Panc1 (cell line): ENCODE data around the gene MTHFD1. TPM values are rescaled to one million over a fixed set of nuclear protein-coding genes. Genes with fewer than 3 reads are reported as not detected.

Source experiments
- ATAC-seq: fragments of 200-7000 bp; cut with Tn5 transposase; 2 replicates; pipeline ENCODE4 v1.9.1; 2020; ENCODE audit warnings: mild to moderate bottlenecking, moderate library complexity
- BruUV-seq: library from RNA; stranded (reverse); fragments of 400-500 nt; replicated peaks from 2 replicates; lab custom pipeline; 2021; lab: Mats Ljungman, UMichigan
- CTCF ChIA-PET: fragments of 300-600 bp; sonication (Branson Sonifier 250); formaldehyde crosslinking; loops from one replicate; lab custom pipeline; 2022; ENCODE audit warnings: antibody characterized with exemption; lab: Charles Lee
- POLR2A ChIA-PET: fragments of 300-600 bp; sonication (Branson Sonifier 250); formaldehyde crosslinking; loops from one replicate; lab custom pipeline; 2022; ENCODE audit warnings: antibody characterized with exemption; lab: Charles Lee
- DNase-seq: peaks from one replicate; pipeline ENCODE4 v3.0.0-alpha.2; 2010; ENCODE audit warnings: low read depth, low spot score
- H3K27ac ChIP-seq: 2 replicates; pipeline ENCODE4 v1.5.1; 2011; ENCODE audit warnings: mild to moderate bottlenecking, low read length, inconsistent platforms
- H3K27me3 ChIP-seq: fragments of 200-500 bp; sonication (Bioruptor generic); 2 replicates; pipeline ENCODE4 v1.6.0; 2014; ENCODE audit warnings: low read length, inconsistent platforms; ENCODE audit not compliant: control insufficient read depth, insufficient read depth
- H3K36me3 ChIP-seq: fragments of 200-500 bp; sonication (Bioruptor generic); 2 replicates; pipeline ENCODE4 v1.5.1; 2014; ENCODE audit warnings: inconsistent platforms, mild to moderate bottlenecking, low read length, moderate library complexity; ENCODE audit not compliant: control insufficient read depth, insufficient read depth
- H3K4me1 ChIP-seq: 2 replicates; pipeline ENCODE4 v1.5.1; 2011; ENCODE audit warnings: inconsistent platforms, mild to moderate bottlenecking, low read length, moderate library complexity; ENCODE audit not compliant: control insufficient read depth, insufficient read depth
- H3K4me3 ChIP-seq, 2 experiments: 2 replicates each; pipeline ENCODE4 v1.5.1; 2011 to 2012; ENCODE audit warnings: low read depth in 2 of 2, low read length in 2 of 2, mild to moderate bottlenecking in 2 of 2, inconsistent platforms in 1 of 2, moderate library complexity in 1 of 2
- H3K9me3 ChIP-seq: fragments of 200-500 bp; sonication (Bioruptor generic); 2 replicates; pipeline ENCODE4 v1.5.1; 2014; ENCODE audit warnings: low read depth, mild to moderate bottlenecking, inconsistent platforms, low read length, moderate library complexity; ENCODE audit not compliant: control insufficient read depth, insufficient read depth
- POLR2AphosphoS5 ChIP-seq: IDR thresholded peaks from 2 replicates; pipeline ENCODE4 v1.6.1; 2012; ENCODE audit warnings: mild to moderate bottlenecking, low read depth, low read length, moderate library complexity
- SIN3A ChIP-seq: IDR thresholded peaks from 2 replicates; pipeline ENCODE4 v1.6.1; 2012; ENCODE audit warnings: low read depth, mild to moderate bottlenecking, low read length, moderate library complexity, borderline replicate concordance; ENCODE audit not compliant: insufficient read depth
- TCF7L2 ChIP-seq: IDR thresholded peaks from 2 replicates; pipeline ENCODE4 v1.6.1; 2011; ENCODE audit warnings: mild to moderate bottlenecking, low read depth, low read length, inconsistent platforms
- in situ Hi-C: cut with HindIII; loops from 2 replicates; pipeline ENCODE4 v1.10.0; 2016; ENCODE audit warnings: low sequenced_read_pairs, low pct_unique_long_range_greater_than_20kb
- intact Hi-C: fragments of 100-400 bp; cut with micrococcal nuclease; formaldehyde crosslinking; loops from one replicate; pipeline ENCODE4 v1.10.0; 2022; ENCODE audit not compliant: unreplicated experiment
- total RNA-seq: library from RNA; stranded (reverse); gene quantifications from one replicate; pipeline ENCODE4 v1.2.1, GENCODE V29; 2021; ENCODE audit not compliant: unreplicated experiment
- TF ChIP-seq, protein P1 (sequence below), 2 experiments: IDR thresholded peaks; 2 replicates each; pipeline ENCODE4 v1.6.1; 2011 to 2012; ENCODE audit warnings: low read depth in 2 of 2, control low read depth in 1 of 2, low read length in 1 of 2, mild to moderate bottlenecking in 1 of 2, moderate library complexity in 1 of 2; ENCODE audit not compliant: insufficient read depth in 1 of 2
- TF ChIP-seq, protein P2 (sequence below): fragments of 450-650 bp; IDR thresholded peaks from 2 replicates; pipeline ENCODE4 v1.5.1; 2017; ENCODE audit warnings: mild to moderate bottlenecking

Gene MTHFD1
- total RNA-seq, 1 experiment from 2014 or later: 141 TPM

DNA sequence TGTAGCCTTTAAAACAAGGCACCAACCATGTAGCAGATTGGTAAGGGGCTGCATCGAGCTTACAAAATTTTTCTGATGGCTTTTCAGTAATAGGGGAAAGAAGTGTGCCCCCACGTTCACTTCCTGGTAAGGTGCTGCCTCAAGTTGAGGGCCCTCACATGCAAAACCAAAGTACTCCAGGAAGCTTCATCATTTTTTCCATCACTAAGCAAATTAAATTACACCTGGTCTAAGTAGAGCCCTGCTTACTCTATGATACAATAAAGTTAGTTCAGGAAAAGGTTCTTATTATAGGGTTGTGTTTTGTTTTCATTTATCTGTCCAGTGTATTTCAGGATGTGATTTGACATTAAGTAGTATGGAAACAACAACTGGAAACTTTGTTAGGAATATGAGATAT is 62.1 kb downstream of the MTHFD1 start:
- ChIA-PET POLR2A (no interaction called here), CTCF (no interaction called here)
- no peaks in the 10 kb centered on the region for H3K4me1 ChIP-seq
- TF ChIP-seq SIN3A (no peak), TCF7L2 (no peak), POLR2AphosphoS5 (no peak)
- TF ChIP-seq, protein P1, sequence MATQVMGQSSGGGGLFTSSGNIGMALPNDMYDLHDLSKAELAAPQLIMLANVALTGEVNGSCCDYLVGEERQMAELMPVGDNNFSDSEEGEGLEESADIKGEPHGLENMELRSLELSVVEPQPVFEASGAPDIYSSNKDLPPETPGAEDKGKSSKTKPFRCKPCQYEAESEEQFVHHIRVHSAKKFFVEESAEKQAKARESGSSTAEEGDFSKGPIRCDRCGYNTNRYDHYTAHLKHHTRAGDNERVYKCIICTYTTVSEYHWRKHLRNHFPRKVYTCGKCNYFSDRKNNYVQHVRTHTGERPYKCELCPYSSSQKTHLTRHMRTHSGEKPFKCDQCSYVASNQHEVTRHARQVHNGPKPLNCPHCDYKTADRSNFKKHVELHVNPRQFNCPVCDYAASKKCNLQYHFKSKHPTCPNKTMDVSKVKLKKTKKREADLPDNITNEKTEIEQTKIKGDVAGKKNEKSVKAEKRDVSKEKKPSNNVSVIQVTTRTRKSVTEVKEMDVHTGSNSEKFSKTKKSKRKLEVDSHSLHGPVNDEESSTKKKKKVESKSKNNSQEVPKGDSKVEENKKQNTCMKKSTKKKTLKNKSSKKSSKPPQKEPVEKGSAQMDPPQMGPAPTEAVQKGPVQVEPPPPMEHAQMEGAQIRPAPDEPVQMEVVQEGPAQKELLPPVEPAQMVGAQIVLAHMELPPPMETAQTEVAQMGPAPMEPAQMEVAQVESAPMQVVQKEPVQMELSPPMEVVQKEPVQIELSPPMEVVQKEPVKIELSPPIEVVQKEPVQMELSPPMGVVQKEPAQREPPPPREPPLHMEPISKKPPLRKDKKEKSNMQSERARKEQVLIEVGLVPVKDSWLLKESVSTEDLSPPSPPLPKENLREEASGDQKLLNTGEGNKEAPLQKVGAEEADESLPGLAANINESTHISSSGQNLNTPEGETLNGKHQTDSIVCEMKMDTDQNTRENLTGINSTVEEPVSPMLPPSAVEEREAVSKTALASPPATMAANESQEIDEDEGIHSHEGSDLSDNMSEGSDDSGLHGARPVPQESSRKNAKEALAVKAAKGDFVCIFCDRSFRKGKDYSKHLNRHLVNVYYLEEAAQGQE (IDR thresholded peaks at IDR 0.05; ENCODE audit: insufficient read depth in 1 of 2, low read depth in 2 of 2, low read length in 1 of 2): no peak
- TF ChIP-seq, protein P2, sequence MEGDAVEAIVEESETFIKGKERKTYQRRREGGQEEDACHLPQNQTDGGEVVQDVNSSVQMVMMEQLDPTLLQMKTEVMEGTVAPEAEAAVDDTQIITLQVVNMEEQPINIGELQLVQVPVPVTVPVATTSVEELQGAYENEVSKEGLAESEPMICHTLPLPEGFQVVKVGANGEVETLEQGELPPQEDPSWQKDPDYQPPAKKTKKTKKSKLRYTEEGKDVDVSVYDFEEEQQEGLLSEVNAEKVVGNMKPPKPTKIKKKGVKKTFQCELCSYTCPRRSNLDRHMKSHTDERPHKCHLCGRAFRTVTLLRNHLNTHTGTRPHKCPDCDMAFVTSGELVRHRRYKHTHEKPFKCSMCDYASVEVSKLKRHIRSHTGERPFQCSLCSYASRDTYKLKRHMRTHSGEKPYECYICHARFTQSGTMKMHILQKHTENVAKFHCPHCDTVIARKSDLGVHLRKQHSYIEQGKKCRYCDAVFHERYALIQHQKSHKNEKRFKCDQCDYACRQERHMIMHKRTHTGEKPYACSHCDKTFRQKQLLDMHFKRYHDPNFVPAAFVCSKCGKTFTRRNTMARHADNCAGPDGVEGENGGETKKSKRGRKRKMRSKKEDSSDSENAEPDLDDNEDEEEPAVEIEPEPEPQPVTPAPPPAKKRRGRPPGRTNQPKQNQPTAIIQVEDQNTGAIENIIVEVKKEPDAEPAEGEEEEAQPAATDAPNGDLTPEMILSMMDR: no peak
- no peaks in the 10 kb centered on the region for H3K9me3 ChIP-seq
- H3K27me3 ChIP-seq: no peaks in the 10 kb centered on the region
- H3K36me3 ChIP-seq: peaks cover 7% of the 10 kb centered on the region
- no peak for ATAC-seq
- intact Hi-C loops: no loop called here
- in situ Hi-C loops: no loop called here
- no peak for DNase-seq
- H3K27ac ChIP-seq: no peak overlapping the region
- H3K4me3 ChIP-seq: no peak overlapping the region
- no TSS peak for BruUV-seq

DNA sequence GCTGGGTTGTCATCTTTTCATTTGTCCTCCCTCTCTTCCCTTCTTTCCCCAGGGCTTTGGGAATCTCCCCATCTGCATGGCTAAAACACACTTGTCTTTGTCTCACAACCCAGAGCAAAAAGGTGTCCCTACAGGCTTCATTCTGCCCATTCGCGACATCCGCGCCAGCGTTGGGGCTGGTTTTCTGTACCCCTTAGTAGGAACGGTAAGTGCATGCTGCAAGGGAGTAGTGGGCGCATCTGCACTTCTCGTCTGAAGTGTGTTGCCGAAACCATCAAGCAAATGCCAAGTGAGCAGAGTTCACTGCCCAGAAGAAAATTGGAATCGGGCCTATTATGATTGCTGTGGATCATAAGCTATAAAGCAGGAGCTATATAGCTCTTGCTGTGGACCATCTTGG is 66.5 kb downstream of the MTHFD1 start:
- no TSS peak for BruUV-seq
- H3K27me3 ChIP-seq: no peaks in the 10 kb centered on the region
- intact Hi-C loops: no loop called here
- ATAC-seq (no peak), DNase-seq (no peak)
- no peak overlapping the region for H3K27ac ChIP-seq
- ChIA-PET CTCF (no interaction called here), POLR2A (no interaction called here)
- TF ChIP-seq, protein P2: no peak
- TF ChIP-seq SIN3A: no peak
- TF ChIP-seq POLR2AphosphoS5: no peak
- no peak for TF ChIP-seq TCF7L2
- TF ChIP-seq, protein P1 (IDR thresholded peaks at IDR 0.05; ENCODE audit: insufficient read depth in 1 of 2, low read depth in 2 of 2, low read length in 1 of 2): no peak
- no peak overlapping the region for H3K4me3 ChIP-seq
- no peaks in the 10 kb centered on the region for H3K9me3 ChIP-seq
- peaks cover 3% of the 10 kb centered on the region for H3K36me3 ChIP-seq
- in situ Hi-C loops: no loop called here
- H3K4me1 ChIP-seq: no peaks in the 10 kb centered on the region
